CD4-positive, alpha-beta T cell treated with Interleukin-2 at 100 ng/mL for 4 hours (primary cell): Measurements from ENCODE around the gene FAM120AOS.

Experiments used
- DNase-seq: peaks from one replicate; pipeline ENCODE4 v3.0.0-alpha.2; 2020; ENCODE audit warnings: low spot score

FAM120AOS gene

DNA sequence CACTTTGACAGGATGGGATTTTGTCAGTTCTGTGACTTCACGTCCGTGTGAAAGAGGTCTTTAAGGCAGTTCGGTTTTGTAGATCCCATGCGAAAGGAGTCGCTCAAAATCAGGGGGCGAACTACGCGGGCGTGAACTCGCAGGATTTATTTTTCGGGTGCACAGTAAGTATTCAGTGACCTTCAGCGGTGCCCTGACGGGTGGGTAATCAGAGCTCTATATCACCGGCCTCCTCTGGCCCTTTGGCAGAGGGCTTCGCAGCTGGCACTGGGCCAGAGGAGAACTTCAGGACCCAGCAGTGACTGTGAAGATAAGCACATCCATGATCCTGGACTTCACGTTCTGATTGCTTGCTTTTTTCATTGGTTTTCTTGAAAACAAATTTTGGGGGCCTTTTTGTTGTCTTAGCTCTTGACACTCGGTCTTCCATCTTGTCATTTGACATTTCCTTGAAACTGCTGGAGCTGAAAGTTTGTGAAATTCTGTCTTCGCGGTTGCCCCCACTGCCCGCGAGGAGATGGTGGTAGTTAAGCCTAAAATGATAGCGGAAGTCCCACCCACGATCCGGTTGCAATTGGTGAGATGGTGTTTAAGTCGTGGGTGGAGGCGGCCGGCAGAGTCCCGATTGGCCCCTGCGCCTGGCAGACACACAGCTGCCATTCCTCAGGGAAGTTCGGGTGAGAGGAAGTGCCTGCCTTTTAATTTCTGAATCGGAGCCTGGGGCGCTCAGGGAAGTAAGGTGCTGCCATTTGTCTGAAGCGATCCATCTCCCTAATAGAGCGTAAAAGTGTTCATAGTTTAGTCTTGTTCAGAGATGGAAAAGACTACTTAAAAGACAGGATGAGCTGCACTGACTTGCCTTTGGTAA, at the start of gene FAM120AOS:
TSS of gene FAM120AOS (minus strand) at position 535 of the 868 bp plus-strand sequence. CDS start 872 bp downstream, outside the sequence.
- DNase-seq, result peak; percentile 83

DNA sequence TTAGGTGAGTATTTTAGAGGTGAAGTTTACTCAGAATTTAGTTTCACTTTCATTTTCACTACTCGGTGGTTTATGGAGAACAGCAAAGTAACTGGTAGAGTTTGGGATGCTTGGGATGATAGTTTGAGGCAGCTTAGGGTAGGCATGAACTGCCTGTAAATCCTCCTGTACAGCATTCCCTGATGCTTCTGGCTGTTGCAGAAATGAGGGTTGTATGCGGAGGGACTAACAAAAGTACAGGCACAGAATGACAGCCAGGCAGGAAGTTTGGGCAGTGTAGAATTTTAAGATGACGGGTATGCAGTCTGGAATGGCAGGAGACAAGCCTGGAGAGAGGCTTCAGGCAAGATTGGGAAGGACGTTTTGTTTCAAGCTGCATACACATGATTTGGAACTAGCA, 48.0 kb upstream of the FAM120AOS start:
- peak; percentile 3 for DNase-seq

DNA sequence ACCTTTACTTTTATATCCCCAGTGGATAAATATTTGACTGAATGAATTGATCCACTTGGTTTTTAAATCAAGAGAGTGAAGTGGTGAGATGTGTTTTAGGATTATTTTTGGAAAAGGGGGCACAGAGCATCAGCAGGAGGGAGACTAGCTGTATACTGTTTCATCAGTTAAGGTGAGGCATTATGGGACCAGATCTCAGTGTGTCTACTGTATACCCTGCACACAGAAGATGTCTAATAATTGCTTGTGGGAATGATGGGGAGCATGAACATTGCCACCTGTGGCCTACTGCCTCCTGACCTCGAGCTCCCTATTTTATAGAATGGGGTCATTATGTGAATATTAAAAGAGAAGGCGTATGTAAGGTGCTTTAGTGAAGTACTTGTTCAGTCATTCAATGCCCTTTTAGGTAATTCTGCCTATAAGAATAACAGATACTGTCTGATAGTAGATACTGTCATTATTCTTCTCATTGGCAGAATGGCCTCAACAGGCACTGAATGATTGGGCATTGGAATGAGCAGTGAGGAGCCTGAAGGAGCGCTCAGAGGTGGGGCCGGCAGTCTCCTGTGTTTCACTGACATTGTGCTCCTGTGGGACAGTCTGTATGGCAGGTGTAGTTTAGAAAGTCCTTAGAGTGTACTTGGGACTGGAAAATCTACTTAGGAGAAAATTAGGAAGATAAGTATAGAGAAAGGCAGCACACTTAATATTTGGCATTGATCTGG, 47.4 kb upstream of the FAM120AOS start:
- DNase-seq, result no peak

DNA sequence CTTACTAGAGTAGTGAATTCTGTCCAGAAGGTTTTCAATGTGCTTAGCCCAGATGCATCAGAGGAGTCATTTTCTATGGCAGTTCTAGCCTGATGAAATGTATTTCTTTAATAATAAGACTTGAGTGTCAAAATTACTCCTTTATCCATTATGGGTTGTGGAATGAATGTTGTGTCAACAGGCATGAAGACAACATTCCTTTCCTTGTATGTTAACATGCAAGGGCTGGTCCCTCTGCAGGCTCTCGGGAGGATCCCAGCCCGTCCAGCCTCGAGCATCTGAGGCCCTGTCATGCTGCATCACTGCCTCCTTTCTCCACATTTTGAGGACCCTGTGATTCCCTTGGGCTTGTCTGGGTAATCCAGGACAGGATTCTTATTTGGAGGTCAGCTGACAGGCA, 42.9 kb upstream of the FAM120AOS start:
- DNase-seq, result no peak

- DNase-seq, result no peak
These were observed 40.6 kb upstream of the FAM120AOS start for GRCh38 chr9:93493949-93494348.

DNA sequence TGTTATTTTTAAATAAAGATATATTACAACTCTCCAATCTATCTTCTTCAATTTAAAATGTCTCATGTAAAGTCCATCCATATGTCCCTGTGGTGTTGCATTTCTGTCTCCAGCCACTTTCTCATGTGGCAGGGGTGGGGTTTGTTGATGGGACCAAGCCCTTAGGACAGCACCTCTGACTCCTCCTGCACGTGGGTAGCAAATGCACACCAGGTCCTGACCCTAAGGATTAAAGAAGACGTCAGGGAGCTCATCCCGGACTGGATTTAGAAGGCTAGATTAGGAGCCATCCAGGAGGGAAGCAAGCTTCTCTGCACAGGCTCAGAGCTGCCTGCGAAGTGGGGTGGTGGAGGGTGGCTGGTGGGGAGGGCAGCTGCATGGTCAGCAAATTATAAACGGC, 38.9 kb upstream of the FAM120AOS start:
- DNase-seq, result no peak

GRCh38 chr9:93491593-93492232, 38.3 kb upstream of the FAM120AOS start:
- no peak for DNase-seq

DNA sequence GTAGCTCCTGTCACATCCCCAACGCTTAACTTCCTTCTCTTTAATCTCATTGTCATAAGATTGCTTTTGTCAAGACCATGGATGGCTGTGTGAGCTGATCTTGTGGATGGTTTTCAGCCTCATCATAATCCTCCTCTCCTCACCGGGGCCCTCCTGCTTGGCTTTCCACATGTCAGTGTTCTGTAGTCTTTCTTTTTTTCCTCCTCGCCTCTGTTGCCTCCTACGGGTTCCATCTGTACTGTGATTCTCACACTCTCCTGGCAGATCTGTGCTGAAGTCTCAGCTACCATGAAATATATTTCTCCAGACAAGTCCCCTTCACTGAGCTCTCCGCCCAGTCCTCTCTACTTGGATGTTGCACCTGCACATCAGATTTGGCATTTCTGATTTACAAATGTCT, 34.9 kb upstream of the FAM120AOS start:
- DNase-seq, result no peak

DNA sequence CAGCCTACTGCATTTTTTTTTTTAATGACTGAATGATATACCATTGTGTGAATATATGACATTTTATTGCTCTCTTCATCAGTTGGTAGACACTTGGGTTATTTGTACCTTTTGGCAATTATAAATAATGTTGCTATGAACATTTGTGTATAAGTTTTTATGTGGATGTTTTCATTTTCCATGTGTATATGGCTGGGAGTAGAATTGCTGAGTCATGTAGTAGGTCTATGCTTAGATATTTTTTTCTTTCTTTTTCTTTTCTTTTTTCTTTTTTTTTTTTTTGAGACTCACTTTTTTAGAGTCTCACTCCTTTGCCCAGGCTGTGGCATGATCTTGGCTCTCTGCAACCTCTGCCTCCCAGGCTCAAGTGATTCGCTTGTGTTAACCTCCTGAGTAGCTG, 32.9 kb upstream of the FAM120AOS start:
- DNase-seq, result no peak

DNA sequence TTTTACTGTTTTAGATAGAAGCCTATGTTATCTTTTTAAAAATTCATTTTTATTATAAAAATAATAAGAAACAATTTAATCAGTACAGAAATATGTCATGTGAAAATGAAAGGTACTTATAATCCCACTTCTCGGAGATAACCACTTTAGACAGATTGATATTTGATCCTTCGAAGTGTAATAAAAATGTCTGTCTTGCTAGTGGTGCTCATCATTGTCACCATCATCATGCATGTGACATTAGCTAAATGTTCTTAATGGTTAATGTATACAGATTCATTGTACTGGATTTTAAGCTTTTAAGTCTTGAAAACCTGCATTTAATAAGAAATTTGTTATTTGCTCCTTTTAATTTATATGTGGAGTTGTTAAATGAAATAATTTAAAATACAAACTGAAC, 30.1 kb upstream of the FAM120AOS start:
- no peak for DNase-seq

DNA sequence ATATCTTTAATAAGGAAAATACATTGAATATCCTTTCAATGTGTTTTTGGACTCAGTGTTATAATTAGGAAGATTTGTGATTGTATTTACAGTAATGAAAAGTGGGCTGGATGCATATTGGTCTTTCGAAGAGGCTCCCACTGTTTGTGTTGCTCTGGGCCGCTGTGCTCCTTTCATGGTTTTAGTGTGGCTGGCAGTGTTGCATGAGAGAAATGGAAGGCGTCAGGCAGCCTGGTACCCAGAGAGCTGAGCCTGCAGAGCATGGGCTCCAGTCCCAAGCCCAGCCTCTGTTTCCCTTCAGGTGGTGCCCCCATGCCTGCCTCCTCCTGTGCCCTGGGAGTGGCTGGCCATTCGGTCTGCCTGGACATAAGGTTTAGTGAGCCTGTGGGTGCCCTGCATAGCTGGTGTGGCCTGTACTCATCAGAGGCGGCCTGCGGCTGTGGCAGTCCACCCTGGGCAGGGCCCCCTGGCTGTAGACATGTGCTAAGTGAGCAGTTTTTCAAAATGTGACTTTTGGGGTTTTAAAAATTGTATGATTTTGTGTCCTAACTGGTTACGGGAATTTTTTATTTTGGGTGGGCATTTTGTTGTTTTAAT, 27.4 kb upstream of the FAM120AOS start:
- no peak for DNase-seq

- DNase-seq, result no peak
These were observed 26.9 kb upstream of the FAM120AOS start for GRCh38 chr9:93480262-93480661.

GRCh38 chr9:93479726-93480125, 26.3 kb upstream of the FAM120AOS start:
- DNase-seq, result no peak

DNA sequence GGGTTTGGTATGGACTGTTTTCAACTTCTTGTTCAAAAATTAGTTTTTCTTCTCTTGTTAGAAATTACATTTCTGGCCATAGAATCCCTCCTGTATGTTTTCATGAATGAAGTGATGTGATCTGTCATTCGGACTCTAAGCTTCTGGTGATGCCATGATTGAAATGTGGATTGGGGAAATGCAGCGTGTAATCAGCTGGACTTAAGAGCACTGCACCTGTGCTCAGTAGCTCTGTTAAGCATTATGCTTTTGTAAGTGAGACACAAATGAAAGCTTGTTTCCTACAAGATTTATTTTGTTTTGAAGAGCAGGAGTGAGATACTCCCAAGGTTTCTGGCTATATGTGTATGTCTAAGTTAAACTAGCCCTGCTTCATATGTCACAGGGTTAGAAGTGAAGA, 24.0 kb upstream of the FAM120AOS start:
- DNase-seq, result no peak

DNA sequence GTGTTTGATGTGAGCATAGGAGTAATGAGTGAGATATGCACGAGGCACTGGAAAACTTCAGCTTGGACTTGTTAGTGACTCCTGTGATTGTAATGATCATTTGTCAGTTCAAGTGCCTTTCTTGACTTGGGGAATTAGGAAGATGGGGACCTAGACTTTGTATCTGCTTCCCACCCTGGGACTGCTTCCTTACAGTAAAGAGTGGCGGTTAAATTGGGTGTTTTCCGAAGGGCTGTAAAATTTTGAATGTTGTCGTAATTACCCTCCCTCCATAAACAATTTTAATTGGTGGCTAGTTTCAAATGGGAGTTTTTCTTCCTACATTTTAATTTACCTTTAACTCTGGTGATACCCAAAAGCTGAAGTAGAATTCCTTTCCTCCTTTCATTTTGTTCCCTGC, 23.5 kb upstream of the FAM120AOS start:
- no peak for DNase-seq

GRCh38 chr9:93475856-93476255, 22.5 kb upstream of the FAM120AOS start:
- DNase-seq, result no peak

- DNase-seq, result no peak
These were observed 21.7 kb upstream of the FAM120AOS start for GRCh38 chr9:93475108-93475507.

GRCh38 chr9:93473411-93473810, 20.0 kb upstream of the FAM120AOS start:
- no peak for DNase-seq

DNA sequence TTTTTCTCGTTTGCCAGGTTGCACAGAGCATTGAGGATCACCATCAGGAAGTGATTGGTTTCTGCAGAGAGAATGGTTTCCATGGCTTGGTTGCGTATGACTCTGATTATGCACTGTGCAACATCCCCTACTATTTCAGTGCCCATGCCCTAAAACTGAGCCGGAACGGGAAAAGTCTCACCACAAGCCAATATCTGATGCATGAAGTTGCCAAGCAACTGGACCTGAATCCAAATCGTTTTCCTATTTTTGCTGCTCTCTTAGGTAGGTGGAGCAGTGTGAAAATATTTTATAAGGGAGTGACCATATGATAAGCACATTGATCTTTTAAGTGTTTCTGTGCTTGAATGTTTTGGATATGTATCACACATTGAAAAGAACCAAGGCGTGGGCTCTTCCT, 17.7 kb upstream of the FAM120AOS start:
- no peak for DNase-seq

GRCh38 chr9:93470391-93470790, 17.0 kb upstream of the FAM120AOS start:
- DNase-seq, result no peak

DNA sequence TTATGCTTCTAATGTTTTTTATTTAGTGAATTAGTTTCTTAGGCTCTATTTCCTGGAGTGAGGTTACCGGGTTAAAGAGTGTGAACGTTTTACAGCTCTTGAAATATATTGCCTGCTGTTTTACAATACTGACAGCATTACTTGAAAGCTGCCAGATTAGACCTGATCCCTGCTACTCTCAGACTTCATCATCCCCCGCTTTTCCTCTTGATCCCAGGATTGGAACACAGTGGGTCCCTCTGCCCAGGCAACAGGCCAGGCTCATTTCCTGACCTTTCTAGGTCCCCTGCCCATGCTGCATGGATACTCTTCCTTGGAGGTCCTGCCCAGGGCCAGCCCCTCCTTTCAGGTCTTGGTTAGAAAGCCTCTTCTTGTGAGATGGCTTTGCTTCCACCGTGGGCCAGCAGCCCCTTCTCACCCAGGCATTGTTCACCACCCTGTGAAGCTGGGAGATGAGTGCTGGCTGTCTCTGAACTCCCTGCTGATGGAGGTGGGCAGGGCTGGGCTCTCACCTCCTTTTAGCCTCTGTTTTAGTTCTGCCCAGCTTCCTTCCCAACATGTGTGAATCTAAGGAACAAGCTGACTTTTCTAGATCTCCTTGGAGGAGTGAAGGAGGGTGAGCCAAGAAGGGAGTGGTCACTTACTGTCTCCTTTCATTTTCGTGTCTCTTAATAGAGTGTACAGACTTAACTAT, 15.5 kb upstream of the FAM120AOS start:
- no peak for DNase-seq

GRCh38 chr9:93467462-93467861, 14.1 kb upstream of the FAM120AOS start:
- no peak for DNase-seq
